Common myeloid progenitor, CD34-positive (primary cell): Measurements from ENCODE around the gene IBTK. TPM values are rescaled to one million over a fixed set of nuclear protein-coding genes. Genes with fewer than 3 reads are reported as not detected.
"Not testable (repeated sequence)": the region's sequence is repeated elsewhere in the genome, so short reads cannot be mapped to it uniquely, and the experiment has no call there.

Source experiments
- CTCF ChIA-PET: fragments of 350-600 bp; sonication (Branson Sonifier 250); formaldehyde crosslinking; loops from one replicate; lab custom pipeline; 2021; ENCODE audit warnings: antibody characterized with exemption; lab: Charles Lee
- POLR2A ChIA-PET: fragments of 350-600 bp; sonication (Branson Sonifier 250); formaldehyde crosslinking; loops from one replicate; lab custom pipeline; 2021; ENCODE audit warnings: antibody characterized with exemption; lab: Charles Lee
- DNase-seq, 3 donors: peaks; one replicate each; pipeline versions ENCODE4 v3.0.0 to v3.0.0-alpha.2; 2013
- H3K27ac ChIP-seq, 2 experiments: 1 replicate in 1 of 2; 2 replicates in 1 of 2; pipeline ENCODE4 v1.7.0; 2013; ENCODE audit warnings: inconsistent platforms in 2 of 2, low read length in 2 of 2, mild to moderate bottlenecking in 2 of 2, low read depth in 1 of 2, moderate library complexity in 1 of 2; ENCODE audit not compliant: severe bottlenecking in 2 of 2, insufficient read depth in 1 of 2, poor library complexity in 1 of 2
- H3K27me3 ChIP-seq, 5 experiments: replicated peaks in 2 of 5; 1 replicate in 3 of 5; 2 replicates in 2 of 5; pipeline versions ENCODE4 v1.6.1 to v1.7.0; 2013; ENCODE audit warnings: low read length in 4 of 5, mild to moderate bottlenecking in 2 of 5, moderate library complexity in 2 of 5, inconsistent platforms in 1 of 5; ENCODE audit not compliant: insufficient read depth in 5 of 5, control insufficient read depth in 4 of 5
- H3K36me3 ChIP-seq, 4 experiments: 1 replicate in 2 of 4; 2 replicates in 2 of 4; pipeline versions ENCODE4 v1.6.1 to v1.7.0; 2013; ENCODE audit warnings: low read length in 3 of 4, control low read depth in 1 of 4, mild to moderate bottlenecking in 1 of 4; ENCODE audit not compliant: control insufficient read depth in 4 of 4, insufficient read depth in 4 of 4
- H3K4me1 ChIP-seq, 4 experiments: 1 replicate in 3 of 4; 2 replicates in 1 of 4; pipeline versions ENCODE4 v1.6.1 to v1.7.1; 2013; ENCODE audit warnings: low read length in 3 of 4, mild to moderate bottlenecking in 3 of 4, control low read depth in 1 of 4, inconsistent platforms in 1 of 4, moderate library complexity in 1 of 4; ENCODE audit not compliant: control insufficient read depth in 4 of 4, insufficient read depth in 4 of 4; ENCODE audit errors: control extremely low read depth in 1 of 4
- H3K4me3 ChIP-seq, 7 experiments: 1 replicate in 4 of 7; 2 replicates in 3 of 7; pipeline versions ENCODE4 v1.5.1 to v1.7.0; 2013; ENCODE audit warnings: mild to moderate bottlenecking in 7 of 7, low read length in 6 of 7, moderate library complexity in 6 of 7, inconsistent platforms in 2 of 7, low read depth in 2 of 7, control low read depth in 1 of 7; ENCODE audit not compliant: insufficient read depth in 4 of 7, control insufficient read depth in 1 of 7; ENCODE audit errors: extremely low read depth in 1 of 7
- H3K9me3 ChIP-seq, 5 experiments: 1 replicate in 4 of 5; 2 replicates in 1 of 5; pipeline versions ENCODE4 v1.6.1 to v1.7.1; 2013; ENCODE audit warnings: low read length in 4 of 5, mild to moderate bottlenecking in 2 of 5, inconsistent platforms in 1 of 5, low read depth in 1 of 5, moderate library complexity in 1 of 5; ENCODE audit not compliant: control insufficient read depth in 4 of 5, insufficient read depth in 2 of 5; ENCODE audit errors: control extremely low read depth in 1 of 5
- WGBS: methylation state at CpG from one replicate; pipeline ENCODE4 v1.1.5; 2013; ENCODE audit not compliant: insufficient coverage; 5-methylcytosine and 5-hydroxymethylcytosine counted together
- polyA plus RNA-seq: library from polyadenylated mRNA; unstranded; fragments of 120-200 nt; gene quantifications from one replicate; pipeline ENCODE4 v1.2.1, GENCODE V29; 2013

IBTK gene
- polyA plus RNA-seq: 28.2 TPM

GRCh38 chr6:82247505-82248272 is at the start of gene IBTK:
Gene IBTK (minus strand): TSS chr6:82247744. CDS start chr6:82240486, 7,258 bp downstream.
- Histone ChIP-seq H3K9me3 (no peaks in the 10 kb centered on the region), H3K4me3 (peak within 1 kb of the TSS; percentile 75 to 95 (median 89)), H3K36me3 (peaks cover 0 to 4% (median 2%) of the 10 kb centered on the region in 4 experiments), H3K4me1 (peaks cover 7 to 34% (median 16%) of the 10 kb centered on the region in 4 experiments), H3K27ac (peak within 1 kb of the TSS; percentile 81 to 93), H3K27me3 (no peaks in the 10 kb centered on the region)
- POLR2A ChIA-PET: interaction anchor here (1.2 kb wide), 1 partner anchor 42 kb away, joined by 3 read pairs; no protein-coding TSS in a partner anchor
- CTCF ChIA-PET: interaction anchor here (0.8 to 1.8 kb wide), 4 partner anchors 15 to 818 kb away, joined by 3 to 13 read pairs (median 4); partner anchors contain the start of genes DOP1A and UBE3D
- WGBS: 2% methylated on average over 44 of the region's 45 CpGs
- peak; percentile 87 to 92 (median 91) for DNase-seq

- ChIA-PET POLR2A (no interaction called here), CTCF (no interaction called here)
- no peaks in the 10 kb centered on the region for H3K4me1 ChIP-seq
- H3K36me3 ChIP-seq: no peaks in the 10 kb centered on the region
- H3K27ac ChIP-seq: no peak overlapping the region
- peaks cover 0 to 1% (median 0%) of the 10 kb centered on the region in 5 experiments for H3K9me3 ChIP-seq
- H3K27me3 ChIP-seq: no peaks in the 10 kb centered on the region
- DNase-seq: no peak
- WGBS: 84% methylated on average over 10 of the region's 11 CpGs
- no peak overlapping the region for H3K4me3 ChIP-seq
Measured at GRCh38 chr6:82283771-82284410, 36.3 kb upstream of the IBTK start.

- CTCF ChIA-PET: interaction anchor here (1.7 kb wide), 1 partner anchor 9 kb away, joined by 4 read pairs; no protein-coding TSS in a partner anchor
- POLR2A ChIA-PET: not testable (repeated sequence)
Measured at GRCh38 chr6:82281550-82281949, 34.0 kb upstream of the IBTK start.

GRCh38 chr6:82277686-82278085 is 30.1 kb upstream of the IBTK start:
- Histone ChIP-seq H3K27me3 (peaks cover 0 to 2% (median 0%) of the 10 kb centered on the region in 5 experiments), H3K9me3 (no peaks in the 10 kb centered on the region), H3K27ac (no peak overlapping the region), H3K4me3 (no peak overlapping the region), H3K4me1 (no peaks in the 10 kb centered on the region), H3K36me3 (no peaks in the 10 kb centered on the region)
- ChIA-PET CTCF (no interaction called here), POLR2A (no interaction called here)
- DNase-seq: no peak

More at GRCh38 chr6:82281550-82281949, 34.0 kb upstream of the IBTK start:
- H3K9me3 ChIP-seq, H3K27me3 ChIP-seq, H3K36me3 ChIP-seq, H3K27ac ChIP-seq, H3K4me1 ChIP-seq, H3K4me3 ChIP-seq, DNase-seq: not testable (repeated sequence)
- WGBS: no CpG with 5 or more reads among the region's 2 CpGs

GRCh38 chr6:82275686-82276085 is 28.1 kb upstream of the IBTK start:
- Histone ChIP-seq H3K4me3 (no peak overlapping the region), H3K27ac (no peak overlapping the region), H3K27me3 (peaks cover 0 to 2% (median 0%) of the 10 kb centered on the region in 5 experiments), H3K36me3 (no peaks in the 10 kb centered on the region), H3K9me3 (no peaks in the 10 kb centered on the region), H3K4me1 (no peaks in the 10 kb centered on the region)
- no peak for DNase-seq
- WGBS: 92% methylated on average over 2 of the region's 5 CpGs
- ChIA-PET POLR2A (no interaction called here), CTCF (interaction anchor here (0.7 kb wide), 1 partner anchor 8 kb away, joined by 3 read pairs; no protein-coding TSS in a partner anchor)

- Histone ChIP-seq H3K4me1 (no peaks in the 10 kb centered on the region), H3K27me3 (peaks cover 0 to 4% (median 0%) of the 10 kb centered on the region in 5 experiments), H3K4me3 (no peak overlapping the region), H3K9me3 (no peaks in the 10 kb centered on the region), H3K36me3 (no peaks in the 10 kb centered on the region), H3K27ac (no peak overlapping the region)
- POLR2A ChIA-PET: no interaction called here
- DNase-seq: no peak
- CTCF ChIA-PET: interaction anchor here (0.7 to 1.6 kb wide), 6 partner anchors 9 to 1141 kb away, joined by 3 to 5 read pairs (median 4); partner anchors contain the start of gene TPBG
- WGBS: 80% methylated on average over 1 of the region's 1 CpG
Measured at GRCh38 chr6:82273295-82273694, 25.8 kb upstream of the IBTK start.
